Esophagus muscularis mucosa (tissue), 4 donors: ENCODE measurements around the gene CLDN34. TPM values are rescaled to one million over a fixed set of nuclear protein-coding genes. Genes with fewer than 3 reads are reported as not detected.
A peak's percentile ranks its signal among the peaks of the same experiment; 100 is the strongest.

Experiments
- DNase-seq: peaks from one replicate; pipeline ENCODE4 v3.0.0-alpha.2; 2017; ENCODE audit errors: extremely low spot score
- H3K27ac ChIP-seq, 4 donors: fragments of 200-600 bp; sonication (generic); replicated peaks in 1 of 4; 1 replicate in 3 of 4; 2 replicates in 1 of 4; pipeline ENCODE4 v1.5.1; 2016 to 2019; ENCODE audit warnings: mild to moderate bottlenecking in 1 of 4
- H3K27me3 ChIP-seq, 4 donors: fragments of 200-600 bp; sonication (generic); one replicate each; pipeline versions ENCODE4 v1.5.1 to v1.6.0; 2016 to 2019
- H3K36me3 ChIP-seq, 4 donors: fragments of 200-600 bp; sonication (generic); one replicate each; pipeline ENCODE4 v1.5.1; 2016 to 2019
- H3K4me1 ChIP-seq, 4 donors: fragments of 200-600 bp; sonication (generic); one replicate each; pipeline ENCODE4 v1.5.1; 2016 to 2019
- H3K4me3 ChIP-seq, 4 donors: fragments of 200-600 bp; sonication (generic); 1 replicate in 2 of 4; 2 replicates in 2 of 4; pipeline ENCODE4 v1.5.1; 2016 to 2019; ENCODE audit warnings: mild to moderate bottlenecking in 4 of 4, moderate library complexity in 1 of 4
- H3K9me3 ChIP-seq, 4 donors: fragments of 200-600 bp; sonication (generic); 1 replicate in 3 of 4; 2 replicates in 1 of 4; pipeline ENCODE4 v1.5.1; 2016 to 2019
- EP300 ChIP-seq: sonication (generic); formaldehyde crosslinking; IDR thresholded peaks from one replicate; pipeline ENCODE4 v1.6.1; 2017; ENCODE audit warnings: antibody characterized with exemption
- POLR2A ChIP-seq: fragments of 450-650 bp; IDR thresholded peaks from one replicate; pipeline ENCODE4 v1.6.1; 2017; ENCODE audit warnings: antibody characterized with exemption, moderate library complexity, mild to moderate bottlenecking, low read depth
- POLR2AphosphoS5 ChIP-seq, 2 donors: sonication (generic); formaldehyde crosslinking; IDR thresholded peaks; one replicate each; pipeline ENCODE4 v1.6.1; 2017; ENCODE audit warnings: antibody characterized with exemption in 2 of 2
- WGBS: methylation state at CpG from one replicate; pipeline ENCODE4 v1.1.5; 2018; 5-methylcytosine and 5-hydroxymethylcytosine counted together
- intact Hi-C: fragments of 100-400 bp; cut with DNase I; formaldehyde crosslinking; loops from one replicate; pipeline ENCODE4 v1.15.1; 2023
- total RNA-seq, 4 donors: library from RNA; depleted of rRNA; stranded (reverse); fragments of >200 nt; gene quantifications; one replicate each; pipeline versions ENCODE4 v1.1.0 to v1.2.1, GENCODE V29; 2016
- TF ChIP-seq, protein P1 (sequence below), 3 experiments: fragments of 200-600 bp in 2 of 3; fragments of 450-650 bp in 1 of 3; sonication (generic) in 2 of 3; IDR thresholded peaks; one replicate each; pipeline ENCODE4 v1.5.1; 2017 to 2019; ENCODE audit warnings: antibody characterized with exemption in 3 of 3, mild to moderate bottlenecking in 2 of 3, moderate library complexity in 1 of 3

The CLDN34 gene
- total RNA-seq, 4 donors from 2014 or later: 0.66 TPM; not detected in 3

DNA sequence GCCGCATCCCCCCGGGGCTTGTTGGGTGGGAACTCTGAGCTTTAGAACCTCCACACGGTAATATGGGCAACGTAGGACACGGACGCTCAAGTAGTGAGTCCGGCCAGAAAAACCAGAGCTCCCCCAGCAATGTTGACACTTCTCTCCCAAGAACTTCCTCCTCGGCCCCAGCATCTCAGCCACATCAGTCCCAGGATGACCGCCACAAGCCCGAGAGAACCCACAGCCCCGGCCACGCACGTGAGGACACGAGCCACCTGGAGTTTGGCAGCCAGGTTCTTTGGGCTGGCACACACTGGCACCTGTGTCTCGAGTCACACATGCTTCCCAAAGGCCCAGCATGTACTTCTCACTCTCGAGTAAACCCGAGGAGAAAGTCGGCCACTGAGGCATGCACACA, 16.3 kb downstream of the CLDN34 start:
- Histone ChIP-seq H3K9me3 (no peaks in the 10 kb centered on the region), H3K27ac (no peak overlapping the region), H3K36me3 (no peaks in the 10 kb centered on the region), H3K4me3 (no peak overlapping the region), H3K27me3 (no peaks in the 10 kb centered on the region), H3K4me1 (no peaks in the 10 kb centered on the region)
- no peak for TF ChIP-seq EP300
- no peak for TF ChIP-seq POLR2AphosphoS5 (IDR thresholded peaks at IDR 0.05)
- TF ChIP-seq, protein P1, sequence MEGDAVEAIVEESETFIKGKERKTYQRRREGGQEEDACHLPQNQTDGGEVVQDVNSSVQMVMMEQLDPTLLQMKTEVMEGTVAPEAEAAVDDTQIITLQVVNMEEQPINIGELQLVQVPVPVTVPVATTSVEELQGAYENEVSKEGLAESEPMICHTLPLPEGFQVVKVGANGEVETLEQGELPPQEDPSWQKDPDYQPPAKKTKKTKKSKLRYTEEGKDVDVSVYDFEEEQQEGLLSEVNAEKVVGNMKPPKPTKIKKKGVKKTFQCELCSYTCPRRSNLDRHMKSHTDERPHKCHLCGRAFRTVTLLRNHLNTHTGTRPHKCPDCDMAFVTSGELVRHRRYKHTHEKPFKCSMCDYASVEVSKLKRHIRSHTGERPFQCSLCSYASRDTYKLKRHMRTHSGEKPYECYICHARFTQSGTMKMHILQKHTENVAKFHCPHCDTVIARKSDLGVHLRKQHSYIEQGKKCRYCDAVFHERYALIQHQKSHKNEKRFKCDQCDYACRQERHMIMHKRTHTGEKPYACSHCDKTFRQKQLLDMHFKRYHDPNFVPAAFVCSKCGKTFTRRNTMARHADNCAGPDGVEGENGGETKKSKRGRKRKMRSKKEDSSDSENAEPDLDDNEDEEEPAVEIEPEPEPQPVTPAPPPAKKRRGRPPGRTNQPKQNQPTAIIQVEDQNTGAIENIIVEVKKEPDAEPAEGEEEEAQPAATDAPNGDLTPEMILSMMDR (IDR thresholded peaks at IDR 0.05): no peak
- TF ChIP-seq POLR2A: no peak
- intact Hi-C loops: no loop called here
- DNase-seq: no peak
- WGBS: 92% methylated on average over 18 of the region's 18 CpGs

DNA sequence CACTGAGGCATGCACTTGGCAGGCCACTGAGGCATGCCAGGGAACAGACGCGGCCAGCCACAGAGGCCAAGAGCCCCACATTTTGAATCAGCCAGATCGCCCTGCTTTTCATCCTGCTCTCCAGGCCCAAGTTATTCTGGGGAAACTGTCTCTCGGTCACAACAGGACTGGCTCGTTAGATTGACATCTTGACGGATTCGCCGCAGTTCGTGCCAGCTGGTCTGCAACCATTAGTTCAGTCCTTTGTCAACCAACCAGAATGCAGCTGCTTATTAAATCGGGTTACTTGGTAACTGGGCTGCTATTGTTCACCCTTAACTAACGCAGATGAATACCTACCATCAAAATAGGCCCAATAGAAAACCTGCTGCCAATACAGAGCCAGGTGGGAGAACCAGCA, 16.7 kb downstream of the CLDN34 start:
- H3K4me3 ChIP-seq: no peak overlapping the region
- WGBS: 92% methylated on average over 8 of the region's 11 CpGs
- intact Hi-C loops: no loop called here
- no peak for TF ChIP-seq POLR2A
- TF ChIP-seq, protein P1 (IDR thresholded peaks at IDR 0.05): no peak
- no peak for TF ChIP-seq EP300
- TF ChIP-seq POLR2AphosphoS5 (IDR thresholded peaks at IDR 0.05): no peak
- H3K4me1 ChIP-seq: no peaks in the 10 kb centered on the region
- no peaks in the 10 kb centered on the region for H3K27me3 ChIP-seq
- H3K36me3 ChIP-seq: no peaks in the 10 kb centered on the region
- no peak overlapping the region for H3K27ac ChIP-seq
- H3K9me3 ChIP-seq: no peaks in the 10 kb centered on the region
- DNase-seq: no peak

DNA sequence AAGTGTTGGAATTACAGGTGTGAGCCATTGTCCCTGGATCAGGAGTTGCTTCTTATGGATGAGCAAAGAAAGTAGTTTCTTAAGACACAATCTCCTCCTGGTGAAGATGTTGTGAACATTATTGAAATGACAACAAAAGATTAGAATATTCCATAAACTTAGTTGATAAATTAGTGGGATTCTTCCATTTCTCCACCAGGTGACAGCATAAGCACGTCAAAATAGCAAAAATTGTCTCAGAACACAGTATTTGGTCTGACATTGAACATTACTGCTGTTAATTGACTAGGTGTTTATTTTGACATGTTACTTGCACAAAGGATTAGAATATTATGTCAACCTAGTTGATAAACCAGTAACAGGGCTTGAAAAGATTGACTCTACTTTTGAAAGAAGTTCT, 21.6 kb downstream of the CLDN34 start:
- no peak overlapping the region for H3K27ac ChIP-seq
- no peak for TF ChIP-seq EP300
- TF ChIP-seq, protein P1 (IDR thresholded peaks at IDR 0.05): peak; percentile 32 to 44 (median 38)
- no peaks in the 10 kb centered on the region for H3K4me1 ChIP-seq
- H3K9me3 ChIP-seq: no peaks in the 10 kb centered on the region
- no peak for DNase-seq
- H3K4me3 ChIP-seq: no peak overlapping the region
- no peaks in the 10 kb centered on the region for H3K27me3 ChIP-seq
- 48% methylated on average over 1 of the region's 1 CpG for WGBS
- H3K36me3 ChIP-seq: no peaks in the 10 kb centered on the region
- intact Hi-C loops: no loop called here

DNA sequence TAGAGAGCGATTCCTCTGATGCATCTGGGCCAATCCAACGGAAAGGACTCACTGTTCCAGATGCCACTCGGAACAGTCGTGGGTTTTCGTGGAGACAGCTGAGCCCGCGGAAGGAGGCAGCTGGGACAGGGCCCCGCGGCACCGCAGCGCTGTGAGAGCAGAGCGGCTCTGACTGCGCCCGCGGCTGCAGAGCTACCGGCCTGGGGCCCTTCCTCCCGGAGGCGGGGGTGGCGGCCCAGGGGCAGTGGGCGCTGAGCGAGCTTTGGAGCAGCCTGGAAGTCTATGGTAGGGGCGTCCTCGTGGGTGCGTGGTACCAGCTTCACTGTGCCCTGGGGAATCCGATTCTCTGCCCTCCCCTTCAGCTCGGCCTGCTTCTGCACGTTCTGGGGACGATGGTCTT, 24.9 kb downstream of the CLDN34 start:
- Histone ChIP-seq H3K36me3 (no peaks in the 10 kb centered on the region), H3K4me1 (peaks cover 0 to 6% (median 6%) of the 10 kb centered on the region in 4 donors), H3K4me3 (no peak overlapping the region), H3K27ac (no peak overlapping the region), H3K9me3 (no peaks in the 10 kb centered on the region), H3K27me3 (no peaks in the 10 kb centered on the region)
- WGBS: 98% methylated on average over 6 of the region's 28 CpGs
- intact Hi-C loops: no loop called here
- no peak for DNase-seq
- no peak for TF ChIP-seq POLR2AphosphoS5 (IDR thresholded peaks at IDR 0.05)
- TF ChIP-seq POLR2A: no peak
- no peak for TF ChIP-seq EP300
- TF ChIP-seq, protein P1 (IDR thresholded peaks at IDR 0.05): no peak

DNA sequence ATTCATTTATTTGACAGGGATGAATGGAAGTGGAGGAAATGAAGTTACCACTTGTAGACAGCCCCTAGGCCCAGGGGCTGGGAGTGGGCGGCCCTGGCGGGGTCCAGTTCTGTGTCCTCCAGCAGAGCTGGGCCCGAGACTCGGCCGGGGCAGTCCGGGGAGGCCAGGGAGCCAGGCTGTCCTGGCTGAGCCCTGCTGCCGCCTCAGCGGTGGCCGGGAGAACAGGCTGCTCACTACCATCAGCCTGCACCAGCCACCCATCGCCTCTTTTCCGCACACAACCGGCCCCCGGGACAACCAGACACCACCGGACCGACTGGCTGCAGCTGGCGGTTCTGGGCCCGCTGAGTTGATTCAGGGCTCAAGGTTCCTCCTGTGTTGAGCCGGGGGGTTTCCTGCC, 25.6 kb downstream of the CLDN34 start:
- TF ChIP-seq EP300 (no peak), POLR2A (no peak), POLR2AphosphoS5 (IDR thresholded peaks at IDR 0.05) (no peak)
- TF ChIP-seq, protein P1 (IDR thresholded peaks at IDR 0.05): no peak
- H3K36me3 ChIP-seq: no peaks in the 10 kb centered on the region
- H3K9me3 ChIP-seq: no peaks in the 10 kb centered on the region
- no peak for DNase-seq
- H3K27ac ChIP-seq: no peak overlapping the region
- H3K4me1 ChIP-seq: peaks cover 0 to 11% (median 6%) of the 10 kb centered on the region in 4 donors
- 90% methylated on average over 18 of the region's 18 CpGs for WGBS
- H3K27me3 ChIP-seq: no peaks in the 10 kb centered on the region
- no peak overlapping the region for H3K4me3 ChIP-seq
- intact Hi-C loops: no loop called here
